NB4 (cell line): ENCODE results near the gene MGAT1.

Experiments used
- MYC ChIP-seq: IDR thresholded peaks from 2 replicates; pipeline ENCODE4 v1.6.1; 2011; ENCODE audit warnings: low read depth, low read length
- POLR2A ChIP-seq: IDR thresholded peaks from 2 replicates; pipeline ENCODE4 v1.6.1; 2011; ENCODE audit warnings: mild to moderate bottlenecking; ENCODE audit not compliant: insufficient read length; ENCODE audit errors: extremely low read depth
- TF ChIP-seq, protein P1 (sequence below): IDR thresholded peaks from one replicate; pipeline ENCODE4 v1.5.1; 2012; ENCODE audit warnings: low read depth, low read length
- TF ChIP-seq, protein P2 (sequence below): IDR thresholded peaks from 2 replicates; pipeline ENCODE4 v1.6.1; 2011; ENCODE audit warnings: low read depth, low read length

DNA sequence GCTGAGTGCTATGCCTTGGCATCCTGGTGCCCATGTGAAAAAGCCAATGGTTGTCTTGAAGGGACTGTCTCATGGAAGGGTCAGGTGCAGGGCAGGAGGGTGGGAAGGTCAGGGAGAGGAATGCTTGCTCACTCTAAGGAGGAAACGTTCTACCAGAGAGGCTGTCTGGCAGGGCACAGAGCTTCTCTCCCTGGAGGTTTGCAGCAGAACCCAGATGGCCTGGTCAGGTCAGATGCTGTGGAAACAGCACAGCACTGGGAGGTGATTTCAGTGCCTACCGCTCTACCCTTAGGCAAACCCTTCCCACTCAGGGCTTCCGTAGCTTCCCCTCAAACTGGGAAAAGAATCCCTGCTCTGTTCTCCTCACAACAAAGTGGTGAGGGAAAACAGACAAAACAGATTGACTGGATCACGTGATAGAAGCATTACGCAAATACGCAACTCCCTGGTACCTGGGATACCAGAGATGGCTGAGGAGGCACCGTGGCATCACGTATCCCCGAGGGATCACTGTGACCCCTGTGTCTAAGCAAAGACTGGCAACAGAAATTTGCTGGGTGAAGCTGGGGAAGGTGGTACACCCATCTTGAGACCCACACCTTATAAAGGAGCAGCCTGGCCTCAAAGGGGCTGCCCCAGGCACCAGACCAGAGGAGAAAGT lies 3.9 kb upstream of the MGAT1 start:
- TF ChIP-seq POLR2A, result no peak
- TF ChIP-seq, protein P1, sequence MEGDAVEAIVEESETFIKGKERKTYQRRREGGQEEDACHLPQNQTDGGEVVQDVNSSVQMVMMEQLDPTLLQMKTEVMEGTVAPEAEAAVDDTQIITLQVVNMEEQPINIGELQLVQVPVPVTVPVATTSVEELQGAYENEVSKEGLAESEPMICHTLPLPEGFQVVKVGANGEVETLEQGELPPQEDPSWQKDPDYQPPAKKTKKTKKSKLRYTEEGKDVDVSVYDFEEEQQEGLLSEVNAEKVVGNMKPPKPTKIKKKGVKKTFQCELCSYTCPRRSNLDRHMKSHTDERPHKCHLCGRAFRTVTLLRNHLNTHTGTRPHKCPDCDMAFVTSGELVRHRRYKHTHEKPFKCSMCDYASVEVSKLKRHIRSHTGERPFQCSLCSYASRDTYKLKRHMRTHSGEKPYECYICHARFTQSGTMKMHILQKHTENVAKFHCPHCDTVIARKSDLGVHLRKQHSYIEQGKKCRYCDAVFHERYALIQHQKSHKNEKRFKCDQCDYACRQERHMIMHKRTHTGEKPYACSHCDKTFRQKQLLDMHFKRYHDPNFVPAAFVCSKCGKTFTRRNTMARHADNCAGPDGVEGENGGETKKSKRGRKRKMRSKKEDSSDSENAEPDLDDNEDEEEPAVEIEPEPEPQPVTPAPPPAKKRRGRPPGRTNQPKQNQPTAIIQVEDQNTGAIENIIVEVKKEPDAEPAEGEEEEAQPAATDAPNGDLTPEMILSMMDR, result no peak
- TF ChIP-seq, protein P2, sequence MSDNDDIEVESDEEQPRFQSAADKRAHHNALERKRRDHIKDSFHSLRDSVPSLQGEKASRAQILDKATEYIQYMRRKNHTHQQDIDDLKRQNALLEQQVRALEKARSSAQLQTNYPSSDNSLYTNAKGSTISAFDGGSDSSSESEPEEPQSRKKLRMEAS, result no peak
- no peak for TF ChIP-seq MYC
